ENCODE measurements around the gene SCFD2. TPM values are rescaled to one million over a fixed set of nuclear protein-coding genes. Genes with fewer than 3 reads are reported as not detected.
A peak's percentile ranks its signal among the peaks of the same experiment; 100 is the strongest.
"Not testable (repeated sequence)": the region's sequence is repeated elsewhere in the genome, so short reads cannot be mapped to it uniquely, and the experiment has no call there.

Gene SCFD2
- total and polyA plus RNA-seq, 9 donors: 9.4 to 14.8 (median 11.3) TPM

DNA sequence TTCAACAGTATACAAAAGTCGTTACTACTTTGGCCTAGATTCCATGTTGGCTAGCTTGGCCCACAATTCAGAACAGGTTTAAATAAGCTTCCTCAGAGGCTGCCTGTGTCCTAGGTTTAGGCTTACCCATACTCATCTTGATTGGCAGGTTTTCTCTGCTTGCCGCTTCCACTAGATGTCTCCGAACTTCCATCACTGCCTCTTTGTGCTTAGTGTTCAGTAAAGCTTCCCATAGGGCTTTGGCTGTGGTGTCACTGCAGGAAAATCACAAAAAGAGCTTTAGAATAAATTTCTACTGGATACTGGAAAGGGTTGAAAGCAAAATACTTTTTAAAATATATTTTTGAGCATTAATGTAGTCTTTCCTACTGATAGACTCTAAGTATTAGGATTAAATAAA lies 52.4 kb downstream of the SCFD2 start:
- H3K9me3 ChIP-seq (replicated peaks; ENCODE audit: control insufficient read depth, low read depth, low read length): no peaks in the 10 kb centered on the region
- WGBS (ENCODE audit: insufficient coverage): 56% methylated on average over 1 of the region's 3 CpGs
- H3K27me3 ChIP-seq (ENCODE audit: control insufficient read depth, insufficient read depth, low read length): no peaks in the 10 kb centered on the region
- no peaks in the 10 kb centered on the region for H3K4me1 ChIP-seq (ENCODE audit: control insufficient read depth, insufficient read depth, low read length)
- no peak overlapping the region for H3K4me3 ChIP-seq (ENCODE audit: low read length)
- peak; percentile 56 for DNase-seq
- no peak overlapping the region for H3K27ac ChIP-seq (ENCODE audit: low read length)
- H3K36me3 ChIP-seq (ENCODE audit: control insufficient read depth, insufficient read depth, low read length): no peaks in the 10 kb centered on the region

- H3K27me3 ChIP-seq (ENCODE audit: control insufficient read depth, insufficient read depth, low read length): no peaks in the 10 kb centered on the region
- WGBS (ENCODE audit: insufficient coverage): 59% methylated on average over 2 of the region's 4 CpGs
- H3K36me3 ChIP-seq (ENCODE audit: control insufficient read depth, insufficient read depth, low read length): no peaks in the 10 kb centered on the region
- H3K9me3 ChIP-seq (replicated peaks; ENCODE audit: control insufficient read depth, low read depth, low read length): no peaks in the 10 kb centered on the region
- no peak overlapping the region for H3K4me3 ChIP-seq (ENCODE audit: low read length)
- H3K27ac ChIP-seq (ENCODE audit: low read length): no peak overlapping the region
- DNase-seq: peak; percentile 40
- H3K4me1 ChIP-seq (ENCODE audit: control insufficient read depth, insufficient read depth, low read length): no peaks in the 10 kb centered on the region
Measured at GRCh38 chr4:53309321-53310040, 56.4 kb downstream of the SCFD2 start.

GRCh38 chr4:53307819-53308780 lies 57.8 kb downstream of the SCFD2 start:
- DNase-seq: peak; percentile 15
- H3K4me1 ChIP-seq (ENCODE audit: control insufficient read depth, insufficient read depth, low read length): no peaks in the 10 kb centered on the region
- H3K9me3 ChIP-seq (replicated peaks; ENCODE audit: control insufficient read depth, low read depth, low read length): no peaks in the 10 kb centered on the region
- no peak overlapping the region for H3K4me3 ChIP-seq (ENCODE audit: low read length)
- no CpG with 5 or more reads among the region's 4 CpGs for WGBS (ENCODE audit: insufficient coverage)
- H3K27ac ChIP-seq (ENCODE audit: low read length): no peak overlapping the region
- H3K27me3 ChIP-seq (ENCODE audit: control insufficient read depth, insufficient read depth, low read length): no peaks in the 10 kb centered on the region
- H3K36me3 ChIP-seq (ENCODE audit: control insufficient read depth, insufficient read depth, low read length): no peaks in the 10 kb centered on the region

DNA sequence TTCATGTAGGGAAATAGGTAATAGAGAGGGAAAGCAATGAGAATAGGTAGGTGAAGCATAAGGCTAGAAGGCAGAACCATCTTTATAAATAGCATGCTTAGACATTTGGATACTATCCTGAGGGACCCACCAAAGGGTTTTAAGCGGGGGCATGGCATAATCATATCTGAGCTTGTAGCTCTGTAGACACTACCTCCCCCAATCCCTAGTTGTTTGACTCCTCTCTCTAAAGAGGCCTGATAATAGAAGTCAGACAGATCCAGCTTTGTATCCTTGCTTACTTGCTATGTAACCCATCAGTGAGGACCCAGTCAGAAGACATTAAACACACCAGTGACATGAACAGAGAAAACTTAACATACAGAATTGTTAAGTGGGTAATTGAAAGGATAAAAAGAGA lies 58.7 kb downstream of the SCFD2 start:
- no peaks in the 10 kb centered on the region for H3K9me3 ChIP-seq (replicated peaks; ENCODE audit: control insufficient read depth, low read depth, low read length)
- no peaks in the 10 kb centered on the region for H3K4me1 ChIP-seq (ENCODE audit: control insufficient read depth, insufficient read depth, low read length)
- H3K27ac ChIP-seq (ENCODE audit: low read length): no peak overlapping the region
- no peaks in the 10 kb centered on the region for H3K27me3 ChIP-seq (ENCODE audit: control insufficient read depth, insufficient read depth, low read length)
- WGBS (ENCODE audit: insufficient coverage): 100% methylated on average over 1 of the region's 1 CpG
- no peak for DNase-seq
- H3K4me3 ChIP-seq (ENCODE audit: low read length): no peak overlapping the region
- no peaks in the 10 kb centered on the region for H3K36me3 ChIP-seq (ENCODE audit: control insufficient read depth, insufficient read depth, low read length)

DNA sequence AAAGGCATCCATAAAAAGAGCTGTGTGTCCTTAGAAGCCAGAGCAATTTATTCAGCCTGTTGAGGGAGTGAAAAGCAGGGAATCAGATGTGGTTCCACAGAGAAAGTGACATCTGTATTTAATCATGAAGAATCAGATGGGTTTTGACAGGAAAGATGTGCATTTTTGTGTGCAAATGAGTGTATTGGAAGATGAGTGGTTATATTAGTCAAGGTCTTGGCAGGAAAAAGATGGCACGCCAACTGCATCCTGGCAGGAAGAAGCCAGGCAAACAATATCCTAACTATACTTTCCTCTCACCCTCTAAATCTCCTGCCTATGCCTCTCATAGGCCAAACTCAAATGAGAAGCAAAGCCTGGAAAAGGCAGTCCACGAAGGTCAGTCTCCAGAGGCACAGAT lies 59.1 kb downstream of the SCFD2 start:
- no peaks in the 10 kb centered on the region for H3K36me3 ChIP-seq (ENCODE audit: control insufficient read depth, insufficient read depth, low read length)
- no peaks in the 10 kb centered on the region for H3K9me3 ChIP-seq (replicated peaks; ENCODE audit: control insufficient read depth, low read depth, low read length)
- H3K4me3 ChIP-seq (ENCODE audit: low read length): no peak overlapping the region
- DNase-seq: peak; percentile 11
- H3K4me1 ChIP-seq (ENCODE audit: control insufficient read depth, insufficient read depth, low read length): no peaks in the 10 kb centered on the region
- no peak overlapping the region for H3K27ac ChIP-seq (ENCODE audit: low read length)
- no CpG with 5 or more reads among the region's 2 CpGs for WGBS (ENCODE audit: insufficient coverage)
- no peaks in the 10 kb centered on the region for H3K27me3 ChIP-seq (ENCODE audit: control insufficient read depth, insufficient read depth, low read length)

GRCh38 chr4:53292209-53292608 lies 73.7 kb downstream of the SCFD2 start:
- DNase-seq: not testable (repeated sequence)
- peaks cover 20% of the 10 kb centered on the region for H3K9me3 ChIP-seq (replicated peaks; ENCODE audit: control insufficient read depth, low read depth, low read length)

DNA sequence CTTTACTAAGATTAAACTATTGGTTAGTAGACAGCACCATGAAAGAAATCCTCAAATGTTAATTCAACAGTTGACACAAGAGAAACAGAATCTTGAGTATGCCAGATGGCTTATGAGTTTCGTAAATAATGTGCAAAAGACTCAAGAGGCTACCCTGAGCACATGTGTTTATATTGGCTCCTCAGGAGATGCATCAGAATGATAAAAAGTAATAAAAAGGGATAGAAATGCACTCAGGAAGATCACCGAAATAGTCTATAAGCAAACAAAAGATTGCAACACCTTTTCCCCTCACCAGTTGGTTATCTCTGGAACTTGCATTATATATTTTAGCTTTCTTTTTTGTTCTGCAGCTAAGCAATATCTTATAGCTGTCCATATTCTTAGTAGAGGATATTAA lies 84.4 kb downstream of the SCFD2 start:
- Histone ChIP-seq H3K36me3 (ENCODE audit: control insufficient read depth, insufficient read depth, low read length) (no peaks in the 10 kb centered on the region), H3K4me3 (ENCODE audit: low read length) (no peak overlapping the region), H3K9me3 (replicated peaks; ENCODE audit: control insufficient read depth, low read depth, low read length) (no peaks in the 10 kb centered on the region), H3K27ac (ENCODE audit: low read length) (no peak overlapping the region), H3K4me1 (ENCODE audit: control insufficient read depth, insufficient read depth, low read length) (no peaks in the 10 kb centered on the region), H3K27me3 (ENCODE audit: control insufficient read depth, insufficient read depth, low read length) (no peaks in the 10 kb centered on the region)
- whole genome bisulfite sequencing (ENCODE audit: insufficient coverage): no CpG with 5 or more reads among the region's 2 CpGs
- no peak for DNase-seq

More at GRCh38 chr4:53292209-53292608, 73.7 kb downstream of the SCFD2 start:
- H3K4me3 ChIP-seq (ENCODE audit: low read length); H3K27me3 ChIP-seq (ENCODE audit: control insufficient read depth, insufficient read depth, low read length); H3K36me3 ChIP-seq (ENCODE audit: control insufficient read depth, insufficient read depth, low read length); H3K27ac ChIP-seq (ENCODE audit: low read length); H3K4me1 ChIP-seq (ENCODE audit: control insufficient read depth, insufficient read depth, low read length): not testable (repeated sequence)

DNA sequence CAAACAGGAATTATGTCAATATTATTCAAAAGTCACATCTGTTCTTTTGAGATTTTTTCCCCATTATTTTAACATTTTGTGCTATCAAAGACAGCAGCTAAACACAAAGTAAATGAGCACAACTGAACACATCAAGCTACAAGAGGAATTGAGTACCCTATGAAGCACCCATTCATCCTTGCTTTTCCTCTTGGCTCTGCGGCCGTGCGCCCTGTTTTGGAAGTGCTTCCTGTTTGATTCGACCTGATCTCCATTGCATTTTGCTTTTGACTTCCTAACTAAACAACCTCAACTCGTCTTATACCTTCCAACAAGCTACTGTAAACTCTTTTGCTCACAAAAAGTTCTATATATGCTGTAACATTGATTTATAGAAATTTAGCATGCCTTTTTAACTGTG lies 85.0 kb downstream of the SCFD2 start:
- Histone ChIP-seq H3K4me1 (ENCODE audit: control insufficient read depth, insufficient read depth, low read length) (no peaks in the 10 kb centered on the region), H3K27ac (ENCODE audit: low read length) (no peak overlapping the region), H3K9me3 (replicated peaks; ENCODE audit: control insufficient read depth, low read depth, low read length) (no peaks in the 10 kb centered on the region), H3K4me3 (ENCODE audit: low read length) (no peak overlapping the region), H3K27me3 (ENCODE audit: control insufficient read depth, insufficient read depth, low read length) (no peaks in the 10 kb centered on the region), H3K36me3 (ENCODE audit: control insufficient read depth, insufficient read depth, low read length) (no peaks in the 10 kb centered on the region)
- DNase-seq: no peak
- WGBS (ENCODE audit: insufficient coverage): no CpG with 5 or more reads among the region's 5 CpGs

- no peak for DNase-seq
- 92% methylated on average over 2 of the region's 5 CpGs for WGBS (ENCODE audit: insufficient coverage)
Measured at GRCh38 chr4:53274609-53275268, 91.1 kb downstream of the SCFD2 start.

DNA sequence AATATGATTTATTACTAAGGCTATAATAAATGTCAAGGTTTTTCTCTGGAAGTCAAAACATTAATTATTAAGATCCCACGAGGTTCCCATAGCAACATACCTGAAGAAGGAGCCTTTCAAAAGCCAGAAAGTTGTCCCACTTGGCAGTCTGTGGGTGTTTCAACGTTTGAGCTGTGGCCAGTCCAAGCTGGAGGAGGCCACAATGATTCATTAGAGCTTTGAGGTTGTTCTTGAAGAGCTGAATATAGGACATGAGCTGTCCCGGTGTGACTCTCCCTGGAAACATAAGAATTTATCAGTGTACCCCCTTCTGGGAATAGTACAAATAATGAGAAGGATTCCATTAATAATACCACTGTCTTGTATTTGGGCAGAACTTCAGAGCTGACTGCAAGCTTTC lies 92.1 kb downstream of the SCFD2 start:
- Histone ChIP-seq H3K27me3 (ENCODE audit: control insufficient read depth, insufficient read depth, low read length) (no peaks in the 10 kb centered on the region), H3K4me1 (ENCODE audit: control insufficient read depth, insufficient read depth, low read length) (no peaks in the 10 kb centered on the region), H3K4me3 (ENCODE audit: low read length) (no peak overlapping the region), H3K27ac (ENCODE audit: low read length) (no peak overlapping the region), H3K9me3 (replicated peaks; ENCODE audit: control insufficient read depth, low read depth, low read length) (no peaks in the 10 kb centered on the region), H3K36me3 (ENCODE audit: control insufficient read depth, insufficient read depth, low read length) (no peaks in the 10 kb centered on the region)
- DNase-seq: no peak
- WGBS (ENCODE audit: insufficient coverage): 80% methylated on average over 1 of the region's 3 CpGs

More at GRCh38 chr4:53274609-53275268, 91.1 kb downstream of the SCFD2 start:
- no peaks in the 10 kb centered on the region for H3K27me3 ChIP-seq (ENCODE audit: control insufficient read depth, insufficient read depth, low read length)
- H3K4me1 ChIP-seq (ENCODE audit: control insufficient read depth, insufficient read depth, low read length): no peaks in the 10 kb centered on the region
- no peaks in the 10 kb centered on the region for H3K9me3 ChIP-seq (replicated peaks; ENCODE audit: control insufficient read depth, low read depth, low read length)
- no peak overlapping the region for H3K27ac ChIP-seq (ENCODE audit: low read length)
- no peaks in the 10 kb centered on the region for H3K36me3 ChIP-seq (ENCODE audit: control insufficient read depth, insufficient read depth, low read length)
- H3K4me3 ChIP-seq (ENCODE audit: low read length): no peak overlapping the region

All from muscle of leg (tissue), 11 donors.